HG03558 (cell line): ENCODE measurements around the gene TCOF1.

ENCODE experiments used
- ATAC-seq: cut with Tn5 transposase; IDR thresholded peaks from one replicate; pipeline ENCODE4 v1.9.1; 2021; ENCODE audit warnings: moderate number of reproducible peaks; ENCODE audit not compliant: unreplicated experiment; ENCODE audit errors: extremely low read depth

The TCOF1 gene

DNA sequence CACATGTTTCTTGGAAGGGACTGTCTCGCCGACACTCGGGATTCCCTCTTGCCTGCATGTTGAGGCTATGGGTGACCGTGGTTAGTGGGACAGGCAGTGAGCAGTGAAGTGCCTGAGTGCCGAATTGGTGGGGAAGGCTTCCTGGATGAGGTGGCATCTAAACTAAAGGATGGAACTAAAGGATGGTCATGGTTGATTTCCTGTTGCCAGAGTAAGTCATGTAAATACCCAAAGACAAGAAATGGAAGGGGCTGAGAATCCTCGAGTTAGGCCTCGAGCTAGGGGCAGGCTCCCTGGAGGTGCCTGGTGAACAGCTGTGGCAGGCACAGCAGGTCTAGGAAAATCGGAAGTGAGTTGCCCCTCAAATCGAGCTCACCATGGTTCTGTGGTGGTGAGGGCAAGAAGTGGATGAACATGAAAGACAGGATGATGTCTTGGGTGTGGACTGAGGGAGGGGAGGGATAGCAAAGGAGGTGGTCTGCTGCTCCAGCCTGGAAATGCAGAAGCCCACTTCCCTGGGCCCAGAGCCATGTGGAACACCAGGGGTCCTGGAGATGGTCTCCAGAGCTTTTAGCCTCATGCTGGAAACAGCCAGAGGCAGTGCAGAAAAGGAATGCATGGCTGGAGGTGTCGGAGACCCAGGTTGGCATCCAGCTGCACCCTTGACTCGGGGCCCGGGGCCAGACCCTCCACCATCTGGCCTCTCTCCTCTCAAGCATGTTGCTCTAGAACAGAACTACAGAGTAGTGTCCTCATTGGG, 43.0 kb downstream of the TCOF1 start:
- no peak for ATAC-seq

DNA sequence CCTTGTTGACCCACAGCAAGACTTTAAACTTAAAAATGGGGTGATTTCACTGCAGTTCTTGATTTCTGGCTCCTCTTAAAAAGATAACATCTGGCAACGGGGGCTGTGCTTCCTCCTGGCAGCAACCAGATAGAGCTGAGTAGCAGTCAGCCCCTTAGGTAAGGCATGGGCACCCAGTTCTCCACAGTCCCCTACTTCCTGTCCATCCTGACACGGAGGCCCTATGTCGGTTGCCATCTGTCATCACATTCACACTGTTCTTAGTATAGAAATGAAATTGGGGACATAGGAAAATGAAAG, 43.5 kb downstream of the TCOF1 start:
- no peak for ATAC-seq

- no peak for ATAC-seq
Observed at GRCh38 chr5:150401376-150402228, 44.1 kb downstream of the TCOF1 start.

GRCh38 chr5:150402229-150402773, 44.8 kb downstream of the TCOF1 start:
- no peak for ATAC-seq

DNA sequence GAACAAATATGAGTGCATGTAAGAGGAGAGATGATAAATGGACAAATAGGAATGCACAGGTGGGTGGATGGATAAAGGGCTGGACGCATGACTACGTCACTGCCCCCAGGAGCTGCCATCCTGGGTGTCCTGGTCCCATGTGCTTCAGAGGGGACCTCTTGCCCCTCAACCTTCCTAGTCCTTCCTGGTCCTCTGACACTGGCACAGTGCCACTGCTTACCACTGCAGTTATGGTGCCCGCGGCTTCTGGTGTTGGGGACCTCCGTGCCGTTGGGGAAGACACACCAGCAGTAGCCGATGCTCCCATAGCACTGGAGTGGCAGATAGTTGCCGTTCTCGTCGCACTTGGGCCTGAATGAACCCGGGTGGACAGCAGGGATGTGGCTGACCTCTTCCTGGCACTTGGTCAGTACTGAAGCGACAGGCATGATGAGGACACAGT, 45.4 kb downstream of the TCOF1 start:
- ATAC-seq = no peak

DNA sequence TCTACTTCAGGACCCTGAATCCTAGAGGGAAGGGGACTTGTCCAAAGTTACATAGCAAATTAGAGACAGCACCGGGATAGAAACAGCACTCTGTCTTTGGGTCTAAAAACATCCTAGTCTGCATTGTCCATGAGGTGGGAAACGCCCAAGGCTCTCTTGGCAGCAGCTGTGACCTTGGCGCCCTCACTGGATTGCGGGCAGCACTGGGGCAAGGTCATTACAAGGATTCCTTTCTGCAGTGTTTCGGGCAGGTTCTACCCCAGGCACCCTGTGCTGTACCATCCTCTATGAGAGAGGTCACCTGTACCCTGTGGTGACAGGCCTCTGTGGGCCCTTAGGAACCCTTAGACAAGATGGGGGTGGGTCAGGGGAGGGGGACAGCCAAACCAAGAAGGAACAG, 46.6 kb downstream of the TCOF1 start:
- no peak for ATAC-seq

- no peak for ATAC-seq
Observed at GRCh38 chr5:150404535-150404934, 47.0 kb downstream of the TCOF1 start.

DNA sequence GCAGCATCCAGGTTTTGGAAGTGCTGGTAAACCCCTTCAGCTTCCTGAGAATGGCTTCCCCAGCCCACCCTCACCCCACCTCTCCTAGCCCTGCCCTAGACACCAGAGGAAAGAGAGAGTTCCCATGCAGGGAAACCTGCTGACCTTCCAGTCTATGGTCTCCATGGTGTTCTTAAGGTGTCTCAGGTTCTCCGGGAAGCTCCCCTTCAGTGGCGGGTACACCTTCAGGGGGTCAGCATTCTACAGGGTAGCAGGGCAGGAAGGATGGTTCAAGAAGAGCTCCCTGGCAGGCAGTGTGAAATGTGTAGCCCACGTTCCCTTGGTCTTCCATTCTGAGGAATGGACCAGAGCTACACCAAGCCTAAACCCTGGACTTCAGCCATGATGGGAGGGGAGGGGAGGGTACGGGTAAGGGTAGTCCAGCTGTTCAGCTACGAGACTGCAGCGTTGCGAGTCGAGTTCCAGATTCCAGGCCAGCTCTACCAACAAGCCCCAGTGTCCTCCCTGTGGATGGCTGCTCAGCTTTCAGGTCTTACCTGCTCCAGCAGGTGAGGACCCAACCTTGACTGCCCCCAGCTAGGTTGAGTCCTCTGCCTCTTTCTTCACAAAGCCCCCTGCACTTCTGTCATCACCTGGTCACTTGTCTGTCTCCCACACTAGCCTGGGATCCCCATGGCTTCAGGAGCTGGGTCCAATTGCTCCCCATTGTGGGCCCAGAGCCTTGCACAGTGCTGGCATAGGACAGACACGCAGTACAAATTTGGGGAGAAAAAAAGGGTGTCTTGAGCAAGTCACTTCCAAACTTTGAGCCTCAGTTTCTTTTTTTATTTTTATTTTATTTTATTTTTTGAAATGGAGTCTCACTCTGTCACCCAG, 47.7 kb downstream of the TCOF1 start:
- no peak for ATAC-seq

DNA sequence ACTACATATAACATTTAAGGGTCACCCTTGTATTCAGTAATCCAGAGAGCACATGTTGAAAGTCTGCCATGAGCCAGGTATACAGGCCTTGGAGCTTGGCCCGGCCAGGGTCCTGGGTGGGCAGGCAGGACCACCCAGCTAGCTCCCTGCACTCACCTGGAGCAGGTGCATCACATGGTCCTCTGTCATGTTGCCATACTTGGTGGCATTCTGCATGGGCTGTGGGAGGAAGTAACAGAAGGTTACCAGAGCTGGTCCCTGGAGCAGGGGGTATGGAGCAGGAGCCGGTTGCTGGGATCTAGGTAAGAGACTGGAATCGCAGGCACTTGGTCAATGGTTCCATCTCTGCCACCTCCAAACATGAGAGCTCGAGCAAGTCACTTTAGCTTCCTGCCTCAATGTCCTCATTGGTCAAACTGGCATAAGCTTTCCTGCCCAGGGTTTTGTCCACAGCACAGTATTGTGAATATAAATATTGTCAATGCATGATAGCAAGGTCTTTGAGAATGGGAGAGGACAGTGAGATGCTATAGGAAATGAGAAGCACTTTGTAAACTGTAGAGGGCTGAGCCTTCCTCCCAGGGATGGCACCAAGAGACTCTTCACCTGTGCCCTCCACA, 48.7 kb downstream of the TCOF1 start:
- ATAC-seq = no peak

GRCh38 chr5:150406723-150407095, 49.2 kb downstream of the TCOF1 start:
- no peak for ATAC-seq

DNA sequence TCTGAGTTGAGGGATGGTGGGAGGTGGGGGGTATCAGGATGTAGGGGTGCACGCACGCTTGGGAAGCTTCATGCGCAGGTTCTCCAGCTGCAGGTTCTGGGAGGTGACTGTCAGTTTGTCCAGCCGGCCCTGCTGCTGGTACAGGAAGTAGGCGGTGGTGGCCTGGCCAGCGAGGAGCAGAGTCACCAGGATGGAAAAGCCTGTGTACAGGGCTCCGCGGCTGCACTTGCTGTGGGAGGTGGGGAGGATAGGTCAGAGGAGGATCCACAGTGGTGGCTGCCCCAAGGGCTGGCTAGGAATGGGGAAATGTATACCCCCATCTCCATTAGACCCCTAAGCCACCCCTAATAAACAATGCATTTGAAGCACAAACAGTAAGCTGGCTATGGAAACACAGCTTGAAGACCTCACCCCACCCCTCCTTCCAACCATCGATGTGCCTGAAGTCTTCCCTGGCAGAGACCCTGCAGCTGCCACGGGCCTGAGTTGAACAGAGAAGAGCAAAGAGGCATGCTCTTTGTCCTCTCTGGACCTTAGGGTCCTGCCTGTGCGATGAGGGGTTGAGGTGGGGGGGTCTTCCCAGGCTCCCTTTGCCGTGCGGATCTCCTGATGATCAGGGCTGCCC, 49.7 kb downstream of the TCOF1 start:
- ATAC-seq = no peak

GRCh38 chr5:150408231-150408943, 50.9 kb downstream of the TCOF1 start:
- ATAC-seq = no peak

DNA sequence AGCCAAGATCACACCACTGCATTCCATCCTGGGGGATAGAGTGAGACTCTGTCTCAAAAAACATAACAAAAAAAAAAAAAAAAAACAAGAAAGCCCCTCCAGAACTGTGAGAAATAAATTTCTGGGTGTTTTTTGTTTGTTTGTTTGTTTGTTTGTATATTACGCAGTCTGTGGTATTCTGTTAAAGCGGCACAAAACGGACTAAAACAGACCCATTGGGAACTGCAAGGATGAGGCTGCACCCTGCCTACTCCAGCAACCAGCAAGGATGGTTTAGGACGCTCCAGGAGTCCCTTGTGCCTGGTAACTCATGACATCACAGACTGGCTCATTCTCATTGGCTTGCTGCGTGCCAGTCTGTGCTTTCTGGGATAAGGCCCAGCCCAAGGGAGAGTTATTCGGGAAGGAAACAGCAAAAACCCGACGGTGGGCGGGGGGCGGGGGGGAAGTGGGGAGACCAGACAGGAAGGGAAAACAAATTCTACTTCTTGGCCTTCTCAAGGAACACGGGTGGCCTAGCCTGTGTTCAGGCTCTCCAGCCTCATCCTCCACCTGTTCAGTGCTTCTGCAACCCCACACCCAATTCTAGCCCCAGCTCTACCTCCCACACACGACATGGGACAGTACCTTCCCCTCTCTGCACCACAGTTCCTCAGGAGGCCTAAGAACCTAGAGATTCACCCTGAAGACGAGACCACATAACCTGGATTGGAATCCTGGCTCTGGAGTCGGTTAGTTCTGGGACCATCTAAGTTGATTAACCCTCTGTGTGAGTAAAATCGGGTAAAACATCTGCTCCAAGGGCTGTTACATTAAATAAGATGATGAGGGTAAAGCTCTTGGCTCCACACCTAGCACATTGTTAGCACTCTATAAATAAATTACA, 52.4 kb downstream of the TCOF1 start:
- peak; percentile 22 for ATAC-seq

- ATAC-seq = no peak
Observed at GRCh38 chr5:150410524-150411244, 53.2 kb downstream of the TCOF1 start.

- no peak for ATAC-seq
Observed at GRCh38 chr5:150411245-150411979, 53.9 kb downstream of the TCOF1 start.

DNA sequence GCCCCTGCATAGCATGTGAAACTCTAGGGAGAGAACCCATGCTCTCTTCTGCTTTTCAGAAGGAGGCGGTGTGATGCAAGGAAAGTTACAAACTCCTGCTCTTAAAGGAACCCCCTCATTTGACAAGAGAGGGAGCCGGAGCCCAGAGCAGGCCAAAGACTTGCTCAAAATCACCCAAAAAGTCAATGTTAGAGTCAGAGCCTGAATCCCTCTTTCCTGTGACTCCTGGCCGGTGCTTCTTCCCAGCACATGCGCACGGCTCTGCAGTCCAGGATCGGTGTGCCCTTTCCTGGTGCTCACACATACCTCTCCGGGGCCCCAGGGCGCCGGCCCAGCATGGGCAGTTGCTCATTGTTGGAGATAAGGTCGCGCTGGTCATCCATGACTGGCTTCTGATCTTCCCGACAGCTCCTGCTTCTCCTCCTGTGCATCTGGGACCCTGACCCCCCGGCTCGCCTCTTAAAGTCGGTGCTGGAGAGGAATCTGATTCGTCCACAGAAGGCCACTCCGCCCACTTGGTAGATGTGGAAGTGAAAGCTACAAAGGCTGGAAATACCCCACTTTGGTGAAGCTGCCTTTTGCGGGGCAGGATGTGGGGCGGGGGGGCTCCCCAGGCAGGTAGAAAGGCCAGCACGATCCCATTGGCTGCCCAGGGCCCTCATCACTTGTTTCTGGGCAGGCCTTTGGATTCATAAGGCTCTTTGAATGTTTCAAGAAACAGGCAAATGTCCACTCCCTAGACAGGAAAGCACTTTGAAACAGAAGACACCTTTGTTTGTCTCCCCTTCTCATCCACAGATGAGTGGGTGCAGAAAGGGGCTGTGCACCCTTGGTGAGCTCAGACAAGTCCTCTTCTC, 55.0 kb downstream of the TCOF1 start, which contains the start of gene CD74:
TSS of gene CD74 (minus strand) at position 592 of the 857 bp plus-strand sequence. CDS start at position 431, 161 bp downstream.
- ATAC-seq = peak; percentile 48
